Mucosa of stomach (tissue), 1 donor: ENCODE data around the gene ZNF418.

Experiments
- H3K27me3 ChIP-seq: one replicate; pipeline ENCODE4 v1.7.0; 2013; ENCODE audit warnings: mild to moderate bottlenecking, low read length; ENCODE audit not compliant: control insufficient read depth, insufficient read depth
- H3K36me3 ChIP-seq: one replicate; pipeline ENCODE4 v1.7.0; 2013; ENCODE audit warnings: low read length; ENCODE audit not compliant: control insufficient read depth, insufficient read depth
- H3K4me1 ChIP-seq: one replicate; pipeline ENCODE4 v1.7.0; 2013; ENCODE audit warnings: mild to moderate bottlenecking, low read length; ENCODE audit not compliant: control insufficient read depth, insufficient read depth
- H3K4me3 ChIP-seq: one replicate; pipeline ENCODE4 v1.7.0; 2013; ENCODE audit warnings: low read length
- H3K9ac ChIP-seq: one replicate; pipeline ENCODE4 v1.7.0; 2013; ENCODE audit warnings: mild to moderate bottlenecking, low read length, moderate library complexity
- H3K9me3 ChIP-seq: one replicate; pipeline ENCODE4 v1.7.0; 2013; ENCODE audit warnings: mild to moderate bottlenecking, low read length, moderate library complexity; ENCODE audit not compliant: control insufficient read depth
- donor health status: Pancreatic carcinoma.

The ZNF418 gene

DNA sequence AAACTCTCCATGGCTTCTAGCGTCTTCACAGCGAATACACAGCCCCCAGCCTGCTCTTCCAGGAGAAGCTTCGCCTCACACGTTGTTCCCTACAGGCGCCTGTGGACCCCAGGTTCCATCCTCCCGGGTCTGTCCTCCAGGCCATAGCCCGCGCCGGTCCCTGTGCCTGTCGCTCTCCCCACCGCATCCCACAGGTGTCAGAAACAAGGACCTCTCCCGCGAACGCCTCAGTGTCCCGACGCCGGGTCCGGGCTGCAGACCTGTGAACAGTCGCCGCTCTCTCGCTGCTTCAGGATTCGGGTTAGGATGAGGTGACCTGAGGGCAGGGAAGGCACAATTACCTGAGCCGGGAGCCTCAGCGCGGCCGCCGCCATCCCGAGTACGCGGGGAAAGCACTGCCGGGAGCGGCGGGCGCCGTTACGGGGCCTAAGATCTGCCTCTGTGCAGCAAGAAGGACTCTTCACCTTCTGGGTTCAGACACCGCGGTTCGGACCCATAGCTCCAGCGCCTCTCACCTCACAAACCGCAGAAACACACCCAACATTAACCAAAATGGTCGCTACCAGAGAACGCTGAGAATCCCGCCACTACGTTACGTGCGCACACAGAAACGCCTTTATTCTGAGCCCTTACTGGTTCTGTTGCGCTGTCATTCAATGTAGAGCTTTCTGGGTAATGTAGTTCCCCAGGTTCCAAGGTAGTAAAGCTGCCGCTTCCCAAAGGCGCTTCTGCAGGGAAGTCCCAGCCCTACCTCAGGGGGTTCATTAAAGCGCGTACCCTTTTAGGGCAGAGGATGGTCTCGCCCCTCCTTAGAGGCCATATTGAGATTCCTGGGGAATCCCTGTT, at the start of gene ZNF418:
Gene ZNF418 (minus strand): TSS at position 583 of the 846 bp plus-strand sequence. CDS start 1,580 bp downstream, outside the sequence.
- Histone ChIP-seq H3K36me3 (no peaks in the 10 kb centered on the region), H3K4me3 (peak within 1 kb of the TSS; percentile 74), H3K27me3 (no peaks in the 10 kb centered on the region), H3K4me1 (peaks cover 5% of the 10 kb centered on the region), H3K9ac (peak within 1 kb of the TSS; percentile 85), H3K9me3 (peaks cover 13% of the 10 kb centered on the region)

DNA sequence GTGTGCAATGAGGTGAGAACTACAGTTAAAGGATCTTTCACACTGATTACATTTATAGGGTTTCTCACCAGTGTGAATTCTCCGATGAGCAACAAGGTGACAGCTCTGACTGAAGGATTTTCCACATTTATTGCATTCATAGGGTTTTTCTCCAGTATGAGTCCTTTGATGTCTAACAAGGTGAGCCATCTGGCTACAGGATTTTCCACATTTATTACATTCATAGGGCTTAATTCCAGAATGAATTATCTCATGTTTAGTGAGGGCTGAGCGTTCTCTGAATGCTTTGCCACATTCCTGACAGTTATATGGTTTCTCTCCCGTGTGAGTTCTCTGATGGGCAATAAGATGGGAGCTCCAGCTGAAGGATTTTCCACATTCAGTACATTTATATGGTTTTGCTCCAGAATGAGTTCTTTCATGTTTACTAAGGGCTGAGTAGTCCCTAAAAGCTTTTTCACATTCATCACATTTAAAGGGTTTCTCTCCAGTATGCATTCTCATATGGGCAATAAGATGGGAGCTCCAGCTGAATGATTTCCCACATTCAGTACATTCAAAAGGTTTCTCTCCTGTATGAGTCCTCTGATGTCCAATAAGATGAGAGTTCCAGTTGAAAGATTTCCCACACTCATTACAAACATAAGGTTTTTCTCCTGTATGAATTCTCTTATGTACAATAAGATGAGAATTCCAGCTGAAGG, 43.5 kb upstream of the ZNF418 start:
- no peak overlapping the region for H3K9ac ChIP-seq
- H3K27me3 ChIP-seq = no peaks in the 10 kb centered on the region
- H3K4me3 ChIP-seq = no peak overlapping the region
- H3K4me1 ChIP-seq = no peaks in the 10 kb centered on the region
- H3K36me3 ChIP-seq = peaks cover 19% of the 10 kb centered on the region
- H3K9me3 ChIP-seq = peaks cover 55% of the 10 kb centered on the region

DNA sequence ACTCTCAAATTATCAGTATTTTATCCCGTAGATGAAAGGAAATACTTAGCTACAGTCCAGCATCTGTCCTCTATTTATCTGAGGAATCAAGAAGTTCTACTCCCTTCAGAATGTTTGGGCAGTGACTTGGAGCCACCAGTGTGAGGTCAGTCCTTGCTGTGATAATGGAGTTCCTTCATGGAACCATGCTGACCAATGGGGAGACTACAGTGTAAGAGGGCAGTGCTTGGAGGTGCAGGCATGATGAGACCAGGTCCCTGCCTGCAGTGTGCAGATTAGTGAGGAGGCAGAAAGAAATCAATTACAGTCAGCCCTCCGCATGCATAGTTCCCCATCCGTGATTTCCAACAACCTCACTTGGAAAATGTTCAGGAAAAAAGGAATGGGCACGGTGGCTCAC, 39.2 kb upstream of the ZNF418 start, which contains the start of gene C19orf18:
Gene C19orf18 (minus strand): TSS at position 101 of the 400 bp plus-strand sequence. CDS start 102 bp downstream, outside the sequence.
- Histone ChIP-seq H3K9ac (no peak within 1 kb of the TSS), H3K27me3 (no peaks in the 10 kb centered on the region), H3K36me3 (no peaks in the 10 kb centered on the region), H3K4me1 (no peaks in the 10 kb centered on the region), H3K9me3 (peaks cover 41% of the 10 kb centered on the region), H3K4me3 (no peak within 1 kb of the TSS)

DNA sequence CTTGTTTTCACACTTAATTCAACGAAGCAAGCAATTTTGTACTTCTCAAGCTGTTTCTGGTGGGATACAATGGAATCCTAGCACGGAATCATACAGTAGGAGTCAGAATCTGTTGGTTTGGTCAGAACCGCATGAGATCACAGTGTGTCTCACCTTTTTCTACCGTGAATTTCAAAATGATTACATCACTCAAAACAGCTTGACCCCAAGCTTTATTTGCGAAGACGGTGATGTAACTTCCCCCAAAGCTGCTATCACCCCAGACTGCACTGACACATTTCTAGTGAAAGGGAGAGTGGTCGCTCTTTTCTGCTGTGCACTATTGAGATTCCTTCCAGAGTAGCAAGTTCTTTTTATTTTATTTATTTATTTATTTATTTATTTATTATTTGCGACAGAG, 29.6 kb upstream of the ZNF418 start:
- Histone ChIP-seq H3K27me3 (no peaks in the 10 kb centered on the region), H3K36me3 (no peaks in the 10 kb centered on the region), H3K9ac (no peak overlapping the region), H3K4me1 (no peaks in the 10 kb centered on the region), H3K9me3 (no peaks in the 10 kb centered on the region), H3K4me3 (peak overlapping the region; percentile 19)

DNA sequence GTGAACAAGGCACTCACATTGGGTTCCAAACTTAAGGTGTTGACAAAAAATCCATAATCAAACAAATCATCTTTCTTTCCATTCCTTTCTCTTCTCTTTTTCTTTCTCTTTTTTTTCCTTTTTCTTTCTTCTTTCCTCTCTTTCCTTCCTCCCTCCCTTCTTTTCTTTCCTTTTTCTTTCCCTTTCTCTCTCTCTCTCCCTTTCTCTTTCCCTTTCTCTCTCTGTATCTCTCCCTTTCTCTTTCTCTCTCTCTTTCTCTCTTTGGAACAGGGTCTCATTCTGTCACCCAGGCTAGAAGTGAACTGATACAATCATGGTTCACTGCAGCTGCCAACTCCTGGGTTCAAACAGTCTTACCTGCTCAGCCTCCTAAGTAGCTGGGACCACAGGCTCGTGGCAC, 26.6 kb upstream of the ZNF418 start:
- no peak overlapping the region for H3K9ac ChIP-seq
- H3K9me3 ChIP-seq = no peaks in the 10 kb centered on the region
- H3K36me3 ChIP-seq = no peaks in the 10 kb centered on the region
- H3K4me3 ChIP-seq = no peak overlapping the region
- no peaks in the 10 kb centered on the region for H3K4me1 ChIP-seq
- H3K27me3 ChIP-seq = no peaks in the 10 kb centered on the region

DNA sequence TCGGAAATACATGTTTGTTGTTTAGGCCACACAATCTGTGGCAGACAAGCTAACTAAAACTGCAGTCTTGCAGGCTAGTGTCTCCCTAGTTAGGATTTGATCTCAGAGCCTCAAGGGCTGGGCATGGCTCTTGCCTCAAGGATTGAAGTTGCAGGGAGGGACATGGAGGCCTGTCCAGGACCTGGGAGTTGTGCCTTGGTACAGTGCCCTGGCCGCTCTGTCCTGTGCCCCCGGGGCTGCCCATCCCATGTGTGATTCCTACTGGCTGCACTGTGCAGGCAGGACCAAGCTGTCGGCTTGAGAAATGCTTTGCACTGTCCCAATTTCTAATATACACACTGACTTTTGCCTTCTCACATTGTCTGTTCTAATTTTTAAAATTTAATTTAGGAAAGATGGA, 19.8 kb upstream of the ZNF418 start:
- H3K9me3 ChIP-seq = no peaks in the 10 kb centered on the region
- no peak overlapping the region for H3K9ac ChIP-seq
- no peak overlapping the region for H3K4me3 ChIP-seq
- H3K36me3 ChIP-seq = no peaks in the 10 kb centered on the region
- no peaks in the 10 kb centered on the region for H3K27me3 ChIP-seq
- no peaks in the 10 kb centered on the region for H3K4me1 ChIP-seq

DNA sequence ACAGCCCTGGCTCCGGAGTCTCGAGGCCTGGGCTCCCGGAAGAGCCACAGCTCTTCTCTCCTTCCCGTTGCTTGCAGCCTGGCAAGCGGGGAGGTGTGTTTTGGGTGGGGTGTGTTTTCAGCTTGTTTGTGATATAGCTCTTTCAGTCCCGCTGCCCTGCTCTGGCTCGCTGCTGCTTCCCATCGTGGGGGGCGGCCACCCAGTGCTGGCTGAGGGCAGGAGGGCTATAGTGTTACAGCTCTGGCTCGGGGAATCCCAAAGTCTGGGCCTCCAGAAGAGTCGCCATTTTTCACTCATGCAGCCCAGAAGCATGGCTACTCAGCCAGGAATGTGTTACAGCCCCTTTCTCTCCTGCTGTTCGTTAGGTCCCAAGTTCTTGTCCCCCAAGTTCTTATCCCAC, 14.5 kb upstream of the ZNF418 start:
- Histone ChIP-seq H3K9me3 (no peaks in the 10 kb centered on the region), H3K36me3 (no peaks in the 10 kb centered on the region)

DNA sequence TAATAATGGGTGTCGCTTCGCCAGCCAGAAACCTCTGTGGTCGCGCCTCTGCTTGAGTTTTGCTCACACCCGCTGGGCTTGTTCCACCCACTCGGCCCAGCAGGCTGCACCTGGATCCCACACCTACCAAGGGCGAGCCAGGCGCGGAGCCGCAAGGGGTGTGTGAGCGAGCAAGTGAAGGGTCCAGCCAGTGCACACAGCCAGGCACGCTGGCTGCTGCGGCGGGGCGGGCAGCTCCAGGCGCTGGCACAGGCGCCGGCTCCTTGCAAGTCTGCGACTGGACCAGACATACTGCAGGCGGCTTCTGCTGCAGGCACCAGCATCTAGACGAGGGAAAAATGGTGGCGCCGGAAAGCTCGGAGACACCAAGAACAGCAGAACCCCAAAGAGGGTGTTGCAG, 14.1 kb upstream of the ZNF418 start:
- H3K9me3 ChIP-seq = no peaks in the 10 kb centered on the region
- no peaks in the 10 kb centered on the region for H3K27me3 ChIP-seq

More for the DNA sequence above, 14.5 kb upstream of the ZNF418 start:
- no peak overlapping the region for H3K9ac ChIP-seq
- H3K4me3 ChIP-seq = no peak overlapping the region
- no peaks in the 10 kb centered on the region for H3K27me3 ChIP-seq
- H3K4me1 ChIP-seq = peaks cover 9% of the 10 kb centered on the region

DNA sequence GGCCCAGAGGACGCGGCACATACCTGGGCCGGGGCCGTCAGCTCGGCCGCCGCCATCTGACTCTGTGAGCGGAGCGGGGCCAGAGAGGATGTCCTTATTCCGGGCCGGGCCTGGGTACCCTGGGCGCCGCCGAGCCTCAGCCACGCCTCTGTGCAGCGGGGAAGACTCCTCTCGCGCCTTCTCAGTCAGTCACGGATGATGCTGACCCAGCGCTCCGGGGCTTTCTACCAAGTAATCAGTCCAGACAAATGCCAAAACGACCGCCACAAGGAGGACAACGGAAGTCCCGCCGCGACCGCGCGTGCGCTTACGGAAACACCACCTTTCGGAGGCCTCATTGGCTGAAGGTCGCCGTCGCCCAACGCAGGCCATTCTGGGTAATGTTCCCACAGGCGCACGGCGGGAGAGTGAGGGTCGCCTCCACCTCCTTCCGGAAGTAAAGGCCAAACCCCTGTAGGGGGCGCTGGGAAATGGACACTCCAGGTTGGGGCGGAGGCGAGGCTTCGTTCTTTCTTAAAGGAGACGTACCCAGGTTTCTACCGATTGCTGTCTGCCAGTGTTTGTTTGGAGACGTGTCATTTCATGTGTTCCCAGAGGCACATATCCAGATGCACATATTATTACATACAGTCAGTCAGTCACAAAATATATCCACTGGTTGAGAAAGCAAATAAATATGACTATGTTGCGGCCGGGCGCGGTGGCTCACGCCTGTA, 12.4 kb upstream of the ZNF418 start, which contains the start of gene ZNF256:
Gene ZNF256 (minus strand): TSS at position 288 of the 716 bp plus-strand sequence. CDS start 232 bp downstream, at position 56.
- no peaks in the 10 kb centered on the region for H3K36me3 ChIP-seq
- peaks cover 9% of the 10 kb centered on the region for H3K4me1 ChIP-seq
- H3K4me3 ChIP-seq = peak within 1 kb of the TSS; percentile 73
- H3K27me3 ChIP-seq = no peaks in the 10 kb centered on the region
- H3K9me3 ChIP-seq = no peaks in the 10 kb centered on the region
- H3K9ac ChIP-seq = peak within 1 kb of the TSS; percentile 84

More for the DNA sequence above, 14.1 kb upstream of the ZNF418 start:
- Histone ChIP-seq H3K4me3 (no peak overlapping the region), H3K36me3 (no peaks in the 10 kb centered on the region), H3K4me1 (peaks cover 9% of the 10 kb centered on the region), H3K9ac (no peak overlapping the region)

DNA sequence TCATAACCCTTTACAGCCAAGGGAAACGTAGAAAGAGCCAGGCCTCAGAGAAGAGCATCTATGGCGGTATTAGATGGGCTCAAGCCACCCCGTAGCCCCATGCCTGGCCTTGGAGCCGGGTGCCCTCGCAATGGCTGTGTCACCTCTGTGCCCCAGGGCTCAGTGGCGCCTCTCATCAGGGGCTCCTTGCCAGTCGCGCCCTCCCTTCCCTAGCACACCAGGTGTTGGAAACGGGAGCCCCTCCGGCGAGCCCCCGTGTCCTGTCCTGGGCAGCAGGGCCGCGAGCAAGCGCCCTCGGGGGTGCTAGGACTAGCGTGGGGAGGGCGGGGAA, 11.9 kb upstream of the ZNF418 start:
- peaks cover 9% of the 10 kb centered on the region for H3K4me1 ChIP-seq
- H3K9me3 ChIP-seq = no peaks in the 10 kb centered on the region
- peaks cover 1% of the 10 kb centered on the region for H3K36me3 ChIP-seq
- peak overlapping the region; percentile 84 for H3K9ac ChIP-seq
- peak overlapping the region; percentile 73 for H3K4me3 ChIP-seq
- no peaks in the 10 kb centered on the region for H3K27me3 ChIP-seq

DNA sequence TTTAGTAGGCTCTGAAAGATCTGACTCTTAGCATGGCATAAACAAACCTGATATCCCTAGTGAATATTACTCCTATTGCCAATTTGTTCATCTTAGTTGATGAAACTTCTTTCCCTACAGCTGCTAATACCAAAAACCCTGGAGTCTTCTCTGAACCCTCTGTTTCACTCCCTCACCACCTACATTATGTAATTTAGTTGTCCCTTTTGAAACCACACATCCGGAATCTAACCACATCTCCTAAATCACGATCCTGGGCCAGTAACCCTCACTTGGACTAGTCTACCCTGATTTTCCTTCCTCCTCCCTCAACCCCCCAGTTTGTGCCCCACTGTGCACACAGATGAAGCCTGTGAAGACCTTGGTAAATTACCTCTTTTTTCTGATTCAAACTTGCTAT, 11.1 kb upstream of the ZNF418 start:
- Histone ChIP-seq H3K27me3 (no peaks in the 10 kb centered on the region), H3K36me3 (peaks cover 8% of the 10 kb centered on the region), H3K4me3 (peak overlapping the region; percentile 73), H3K4me1 (peaks cover 9% of the 10 kb centered on the region), H3K9me3 (peaks cover 3% of the 10 kb centered on the region), H3K9ac (no peak overlapping the region)
